SK-N-SH (cell line): Measurements from ENCODE around the gene AHDC1. TPM values are rescaled to one million over a fixed set of nuclear protein-coding genes. Genes with fewer than 3 reads are reported as not detected.
A peak's percentile ranks its signal among the peaks of the same experiment; 100 is the strongest.

Experiments used
- CTCF ChIA-PET: fragments of 300-600, 350-600 bp; formaldehyde crosslinking; extraction: SDS; loops from one replicate; lab custom pipeline; 2021; lab: Yijun Ruan, JAX
- POLR2A ChIA-PET: fragments of 350-600 bp; sonication (Branson Sonifier 250); formaldehyde crosslinking; extraction: SDS; loops from one replicate; lab custom pipeline; 2020; ENCODE audit warnings: antibody characterized with exemption, inconsistent platforms; lab: Yijun Ruan, JAX
- DNase-seq: peaks from one replicate; pipeline ENCODE4 v3.0.0; 2012
- H2AFZ ChIP-seq: fragments of 200-600 bp; sonication (generic); 2 replicates; pipeline ENCODE4 v1.8.1; 2016; ENCODE audit warnings: antibody characterized with exemption, mild to moderate bottlenecking, low read depth
- H3F3A ChIP-seq: fragments of 200-600 bp; sonication (generic); replicated peaks from 2 replicates; pipeline ENCODE3; 2016; ENCODE audit warnings: antibody characterized with exemption, mild to moderate bottlenecking; ENCODE audit not compliant: insufficient read depth
- H3K27ac ChIP-seq, 2 experiments: fragments of 200-500 bp in 1 of 2; fragments of 200-600 bp in 1 of 2; sonication (Bioruptor generic) in 1 of 2; sonication (generic), shearing (Covaris generic) in 1 of 2; 2 replicates each; pipeline versions ENCODE4 v1.5.1 to v1.6.1; 2014 to 2016; ENCODE audit warnings: low read depth in 2 of 2, inconsistent platforms in 1 of 2, low read length in 1 of 2, mild to moderate bottlenecking in 1 of 2, mixed read lengths in 1 of 2
- H3K27me3 ChIP-seq: fragments of 200-600 bp; sonication (generic), shearing (Covaris generic); 2 replicates; pipeline ENCODE4 v1.6.1; 2016; ENCODE audit warnings: mixed run types; ENCODE audit not compliant: insufficient read depth
- H3K36me3 ChIP-seq, 2 experiments: fragments of 200-500 bp in 1 of 2; fragments of 200-600 bp in 1 of 2; sonication (Bioruptor generic) in 1 of 2; sonication (generic) in 1 of 2; replicated peaks in 1 of 2; 2 replicates each; pipeline versions ENCODE3 to v1.5.1; 2014 to 2016; ENCODE audit warnings: low read length in 1 of 2, mild to moderate bottlenecking in 1 of 2; ENCODE audit not compliant: insufficient read depth in 2 of 2, control insufficient read depth in 1 of 2
- H3K4me1 ChIP-seq, 2 experiments: fragments of 200-500 bp in 1 of 2; fragments of 200-600 bp in 1 of 2; sonication (Bioruptor generic) in 1 of 2; sonication (generic), shearing (Covaris generic) in 1 of 2; 2 replicates each; pipeline versions ENCODE4 v1.5.1 to v1.6.1; 2014 to 2016; ENCODE audit warnings: low read depth in 1 of 2, low read length in 1 of 2, mixed run types in 1 of 2; ENCODE audit not compliant: insufficient read depth in 2 of 2, control insufficient read depth in 1 of 2
- H3K4me2 ChIP-seq: fragments of 200-600 bp; sonication (generic), shearing (Covaris generic); 2 replicates; pipeline ENCODE4 v1.6.1; 2017; ENCODE audit warnings: mixed run types
- H3K4me3 ChIP-seq, 2 experiments: fragments of 200-500 bp in 1 of 2; fragments of 200-600 bp in 1 of 2; sonication (Bioruptor generic) in 1 of 2; sonication (generic), shearing (Covaris generic) in 1 of 2; 2 replicates each; pipeline versions ENCODE4 v1.5.1 to v1.8.1; 2014 to 2016; ENCODE audit warnings: low read depth in 2 of 2, inconsistent platforms in 1 of 2, low read length in 1 of 2, mild to moderate bottlenecking in 1 of 2, mixed read lengths in 1 of 2, moderate library complexity in 1 of 2
- H3K79me2 ChIP-seq: fragments of 200-600 bp; sonication (generic); 2 replicates; pipeline ENCODE4 v1.8.1; 2017; ENCODE audit warnings: mild to moderate bottlenecking; ENCODE audit not compliant: insufficient read depth
- H3K9ac ChIP-seq: fragments of 200-600 bp; sonication (generic); 2 replicates; pipeline ENCODE4 v1.6.1; 2017; ENCODE audit warnings: mixed run types
- H3K9me2 ChIP-seq: fragments of 200-600 bp; sonication (generic); 2 replicates; pipeline ENCODE4 v1.6.1; 2017; ENCODE audit warnings: mixed run types
- H3K9me3 ChIP-seq: fragments of 200-600 bp; sonication (generic); 2 replicates; pipeline ENCODE4 v1.6.1; 2017; ENCODE audit warnings: mixed run types, mild to moderate bottlenecking, moderate library complexity
- H4K20me1 ChIP-seq: fragments of 200-600 bp; sonication (generic); 2 replicates; pipeline ENCODE4 v1.6.1; 2017; ENCODE audit warnings: mild to moderate bottlenecking, mixed run types; ENCODE audit not compliant: insufficient read depth
- CHD2 ChIP-seq: fragments of 150-350 bp; IDR thresholded peaks from 2 replicates; pipeline ENCODE4 v1.6.1; 2018; ENCODE audit warnings: low read length; ENCODE audit not compliant: partially characterized antibody
- CTCF ChIP-seq: fragments of 200-600 bp; sonication (generic); IDR thresholded peaks from 2 replicates; pipeline ENCODE4 v1.6.1; 2017; ENCODE audit warnings: antibody characterized with exemption, mild to moderate bottlenecking, moderate library complexity
- EZH2phosphoT487 ChIP-seq: fragments of 200-600 bp; sonication (generic); IDR thresholded peaks from 2 replicates; pipeline ENCODE4 v1.6.1; 2017; ENCODE audit warnings: low read depth, mixed run types, mild to moderate bottlenecking, antibody characterized with exemption, moderate library complexity, borderline replicate concordance
- FOXJ3 ChIP-seq: sonication (generic); formaldehyde crosslinking; IDR thresholded peaks from 2 replicates; pipeline ENCODE4 v1.5.1; 2020; ENCODE audit warnings: mild to moderate bottlenecking, missing genetic modification reagents
- GABPA ChIP-seq: IDR thresholded peaks from 2 replicates; pipeline ENCODE4 v1.4.0; 2012; ENCODE audit warnings: low read depth, mild to moderate bottlenecking
- GATA2 ChIP-seq: sonication (generic); formaldehyde crosslinking; IDR thresholded peaks from 2 replicates; pipeline ENCODE4 v1.5.0; 2020; ENCODE audit warnings: mild to moderate bottlenecking, missing genetic modification reagents
- IRF3 ChIP-seq: fragments of 150-350 bp; IDR thresholded peaks from 2 replicates; pipeline ENCODE4 v1.6.1; 2016; ENCODE audit warnings: mild to moderate bottlenecking, low read depth, low read length
- JUND ChIP-seq: IDR thresholded peaks from 2 replicates; pipeline ENCODE4 v1.4.0; 2012
- MAX ChIP-seq: IDR thresholded peaks from 2 replicates; pipeline ENCODE4 v1.4.0; 2012; ENCODE audit warnings: low read depth
- MEF2A ChIP-seq: IDR thresholded peaks from 2 replicates; pipeline ENCODE4 v1.4.0; 2012; ENCODE audit warnings: low read depth, borderline replicate concordance
- MXI1 ChIP-seq: IDR thresholded peaks from 2 replicates; pipeline ENCODE4 v1.6.1; 2012; ENCODE audit warnings: mild to moderate bottlenecking, low read depth, low read length, improper control_type of control experiment
- NFIC ChIP-seq: IDR thresholded peaks from 2 replicates; pipeline ENCODE4 v1.4.0; 2012; ENCODE audit warnings: borderline replicate concordance
- NRF1 ChIP-seq: IDR thresholded peaks from 2 replicates; pipeline ENCODE4 v1.6.1; 2012; ENCODE audit warnings: low read depth, mild to moderate bottlenecking, low read length
- PBX3 ChIP-seq: IDR thresholded peaks from 2 replicates; pipeline ENCODE4; 2012
- RAD21 ChIP-seq: IDR thresholded peaks from 2 replicates; pipeline ENCODE4 v1.6.1; 2012; ENCODE audit warnings: mild to moderate bottlenecking, low read length
- RFX5 ChIP-seq: IDR thresholded peaks from 2 replicates; pipeline ENCODE4 v1.6.1; 2012; ENCODE audit warnings: mild to moderate bottlenecking, improper control_type of control experiment, low read length
- SIN3A ChIP-seq: IDR thresholded peaks from 2 replicates; pipeline ENCODE4 v1.6.1; 2012; ENCODE audit warnings: low read depth, mild to moderate bottlenecking, low read length, moderate library complexity, borderline replicate concordance
- SMC3 ChIP-seq: IDR thresholded peaks from 2 replicates; pipeline ENCODE4 v1.6.1; 2012; ENCODE audit warnings: low read depth, low read length, improper control_type of control experiment
- TCF12 ChIP-seq: IDR thresholded peaks from 2 replicates; pipeline ENCODE4 v1.4.0; 2012
- USF1 ChIP-seq: IDR thresholded peaks from 2 replicates; pipeline ENCODE4 v1.4.0; 2012; ENCODE audit warnings: low read depth, borderline replicate concordance
- WGBS: methylation state at CpG from one replicate; pipeline ENCODE4 v1.1.6; 2017; ENCODE audit warnings: low lambda C conversion rate; 5-methylcytosine and 5-hydroxymethylcytosine counted together
- polyA plus RNA-seq, 3 experiments: library from polyadenylated mRNA; depleted of rRNA; stranded (reverse); fragments of >200 nt; gene quantifications; 2 replicates each; pipeline ENCODE4 v1.2.3, GENCODE V29; 2012

AHDC1 gene
- polyA plus RNA-seq, 1 of the 3 experiments (the other 2 are of a cell fraction) = 8.5 TPM

- peaks cover 62% of the 10 kb centered on the region; the same call in 1 of the 2 replicates for H3K79me2 ChIP-seq
- no peak overlapping the region for H3K4me3 ChIP-seq
- H3K9me3 ChIP-seq = no peaks in the 10 kb centered on the region
- 100% methylated on average over 2 of the region's 3 CpGs for WGBS
- H3K4me1 ChIP-seq = peaks cover 56 to 71% of the 10 kb centered on the region in 2 experiments; a peak in 3 of 4 replicates
- peak overlapping the region in 1 of 2 experiments; percentile 18; a peak in 1 of 4 replicates for H3K27ac ChIP-seq
- ChIA-PET CTCF (interaction anchor here (0.6 to 24.8 kb wide), 7 partner anchors 11 to 214 kb away, joined by 3 to 603 read pairs (median 4); partner anchors contain the start of gene AHDC1), POLR2A (interaction anchor here (1.1 kb wide), 1 partner anchor 33 kb away, joined by 4 read pairs; the partner anchor contains the start of gene AHDC1)
- H4K20me1 ChIP-seq = peaks cover 72% of the 10 kb centered on the region
- no peak overlapping the region for H2AFZ ChIP-seq
- H3K9me2 ChIP-seq = no peaks in the 10 kb centered on the region
- TF ChIP-seq FOXJ3 (CRISPR knock-in tag) (no peak), CHD2 (no peak), IRF3 (no peak), TCF12 (no peak), CTCF (no peak), SMC3 (no peak), MAX (no peak), GABPA (no peak), RFX5 (no peak), RAD21 (no peak), NFIC (no peak), JUND (no peak), EZH2phosphoT487 (no peak)
- no peak overlapping the region for H3K9ac ChIP-seq
- no peaks in the 10 kb centered on the region for H3K36me3 ChIP-seq
- no peak for DNase-seq
- H3K27me3 ChIP-seq = no peaks in the 10 kb centered on the region
- no peaks in the 10 kb centered on the region for H3F3A ChIP-seq
- H3K4me2 ChIP-seq = no peak overlapping the region; the same call in 1 of the 2 replicates
These were observed 33.2 kb downstream of the AHDC1 start for GRCh38 chr1:27570784-27571183.

- Histone ChIP-seq H3K4me1 (peaks cover 56 to 71% of the 10 kb centered on the region in 2 experiments; a peak in 3 of 4 replicates), H3K79me2 (peaks cover 67% of the 10 kb centered on the region; the same call in 1 of the 2 replicates), H3K27ac (no peak overlapping the region), H3K27me3 (no peaks in the 10 kb centered on the region), H3K9me2 (no peaks in the 10 kb centered on the region), H3F3A (no peaks in the 10 kb centered on the region), H2AFZ (no peak overlapping the region), H4K20me1 (peaks cover 72% of the 10 kb centered on the region), H3K4me3 (no peak overlapping the region), H3K9me3 (no peaks in the 10 kb centered on the region), H3K4me2 (peak overlapping the region; percentile 22; the same call in 1 of the 2 replicates), H3K9ac (no peak overlapping the region), H3K36me3 (no peaks in the 10 kb centered on the region)
- no peak for TF ChIP-seq IRF3
- no peak for TF ChIP-seq MEF2A
- no peak for TF ChIP-seq MAX
- no peak for TF ChIP-seq SIN3A
- TF ChIP-seq CHD2 = no peak
- no peak for TF ChIP-seq RFX5
- TF ChIP-seq GATA2 = no peak
- no peak for TF ChIP-seq USF1
- no peak for TF ChIP-seq NFIC
- no peak for TF ChIP-seq PBX3
- TF ChIP-seq NRF1 = no peak
- no peak for TF ChIP-seq GABPA
- no peak for TF ChIP-seq FOXJ3 (CRISPR knock-in tag)
- TF ChIP-seq MXI1 = no peak
- no peak for TF ChIP-seq RAD21
- no peak for DNase-seq
- CTCF ChIA-PET = interaction anchor here (0.7 to 24.8 kb wide), 7 partner anchors 12 to 213 kb away, joined by 3 to 603 read pairs (median 4); partner anchors contain the start of gene AHDC1
- WGBS = 83% methylated on average over 2 of the region's 2 CpGs
- POLR2A ChIA-PET = interaction anchor here (1.1 kb wide), 1 partner anchor 33 kb away, joined by 4 read pairs; the partner anchor contains the start of gene AHDC1
These were observed 33.6 kb downstream of the AHDC1 start for GRCh38 chr1:27570356-27570755.
